Neural cell (in vitro differentiated cells): ENCODE data around the gene ANK2.

Source experiments
- CTCF ChIP-seq: fragments of 450-650 bp; IDR thresholded peaks from 2 replicates; pipeline ENCODE4 v1.5.1; 2014; ENCODE audit warnings: antibody characterized with exemption, mild to moderate bottlenecking, moderate library complexity; ENCODE audit not compliant: poor library complexity, severe bottlenecking
- EP300 ChIP-seq: fragments of 450-650 bp; conservative IDR thresholded peaks from 2 replicates; pipeline ENCODE4 v1.6.1; 2014; ENCODE audit warnings: antibody characterized with exemption, mild to moderate bottlenecking, moderate library complexity; ENCODE audit not compliant: poor library complexity, severe bottlenecking
- EZH2 ChIP-seq: fragments of 200-600, 300-800 bp; shearing (Covaris generic), sonication (generic); IDR thresholded peaks from 2 replicates; pipeline ENCODE4 v1.6.1; 2014; ENCODE audit warnings: antibody characterized with exemption, low read length, borderline replicate concordance, mild to moderate bottlenecking; ENCODE audit not compliant: insufficient read depth, poor library complexity, severe bottlenecking
- POLR2AphosphoS5 ChIP-seq: IDR thresholded peaks from 2 replicates; pipeline ENCODE4 v1.6.1; 2012
- RAD21 ChIP-seq: fragments of 450-650 bp; conservative IDR thresholded peaks from 2 replicates; pipeline ENCODE4 v1.6.1; 2014; ENCODE audit warnings: antibody characterized with exemption, mild to moderate bottlenecking, moderate library complexity
- REST ChIP-seq: IDR thresholded peaks from 2 replicates; pipeline ENCODE4 v1.6.1; 2012; ENCODE audit warnings: borderline replicate concordance
- TAF1 ChIP-seq: IDR thresholded peaks from 2 replicates; pipeline ENCODE4 v1.6.1; 2012; ENCODE audit warnings: low read depth

- no peak for TF ChIP-seq TAF1
- no peak for TF ChIP-seq CTCF
- no peak for TF ChIP-seq EZH2
- no peak for TF ChIP-seq POLR2AphosphoS5
- no peak for TF ChIP-seq RAD21
- no peak for TF ChIP-seq REST
- TF ChIP-seq EP300 = no peak
These were observed 359.7 kb downstream of the ANK2 start for GRCh38 chr4:113409181-113409580.
